Liver (tissue), 9 donors: ENCODE results near the gene COPZ2. TPM values are rescaled to one million over a fixed set of nuclear protein-coding genes. Genes with fewer than 3 reads are reported as not detected.

ENCODE experiments used
- DNase-seq: peaks from one replicate; pipeline ENCODE4 v3.0.0-alpha.2; 2017; ENCODE audit warnings: low spot score
- H3K27ac ChIP-seq, 2 donors: one replicate each; pipeline ENCODE4 v1.7.0; 2013; ENCODE audit warnings: inconsistent platforms in 2 of 2, low read length in 2 of 2, control low read depth in 1 of 2, low read depth in 1 of 2, mild to moderate bottlenecking in 1 of 2
- H3K27me3 ChIP-seq, 4 donors: one replicate each; pipeline versions ENCODE4 v1.6.1 to v1.7.0; 2013; ENCODE audit warnings: low read length in 3 of 4, inconsistent platforms in 1 of 4, mild to moderate bottlenecking in 1 of 4, moderate library complexity in 1 of 4; ENCODE audit not compliant: control insufficient read depth in 4 of 4, insufficient read depth in 4 of 4
- H3K36me3 ChIP-seq, 4 donors: one replicate each; pipeline versions ENCODE4 v1.6.1 to v1.7.0; 2013; ENCODE audit warnings: low read length in 3 of 4, mild to moderate bottlenecking in 3 of 4, low read depth in 1 of 4, moderate library complexity in 1 of 4; ENCODE audit not compliant: control insufficient read depth in 4 of 4, insufficient read depth in 3 of 4
- H3K4me1 ChIP-seq, 4 donors: one replicate each; pipeline versions ENCODE4 v1.6.1 to v1.7.0; 2013; ENCODE audit warnings: low read length in 3 of 4, mild to moderate bottlenecking in 3 of 4, moderate library complexity in 1 of 4; ENCODE audit not compliant: control insufficient read depth in 4 of 4, insufficient read depth in 4 of 4
- H3K4me3 ChIP-seq, 3 donors: one replicate each; pipeline versions ENCODE4 v1.6.1 to v1.7.0; 2013; ENCODE audit warnings: low read length in 3 of 3, control low read depth in 1 of 3, low read depth in 1 of 3, mild to moderate bottlenecking in 1 of 3
- H3K9ac ChIP-seq, 2 donors: one replicate each; pipeline ENCODE4 v1.7.0; 2013; ENCODE audit warnings: low read length in 2 of 2, mild to moderate bottlenecking in 2 of 2, moderate library complexity in 2 of 2, control low read depth in 1 of 2, low read depth in 1 of 2
- H3K9me3 ChIP-seq, 4 donors: one replicate each; pipeline versions ENCODE4 v1.6.1 to v1.7.0; 2013; ENCODE audit warnings: low read length in 3 of 4; ENCODE audit not compliant: control insufficient read depth in 4 of 4
- EGR1 ChIP-seq, 2 donors: IDR thresholded peaks; 2 replicates each; pipeline ENCODE4 v1.6.1; 2016 to 2018; ENCODE audit warnings: antibody characterized with exemption in 2 of 2, low read depth in 2 of 2
- FOXA1 ChIP-seq: IDR thresholded peaks from 2 replicates; pipeline ENCODE4 v1.6.1; 2016; ENCODE audit warnings: antibody characterized with exemption
- FOXA2 ChIP-seq: IDR thresholded peaks from 2 replicates; pipeline ENCODE4 v1.6.1; 2016; ENCODE audit warnings: antibody characterized with exemption
- GABPA ChIP-seq, 2 donors: IDR thresholded peaks in 1 of 2; conservative IDR thresholded peaks in 1 of 2; 2 replicates each; pipeline ENCODE4 v1.6.1; 2016; ENCODE audit warnings: antibody characterized with exemption in 2 of 2, mild to moderate bottlenecking in 1 of 2, moderate library complexity in 1 of 2
- HNF4A ChIP-seq, 2 donors: conservative IDR thresholded peaks; 2 replicates each; pipeline ENCODE4 v1.6.1; 2016; ENCODE audit warnings: antibody characterized with exemption in 2 of 2, mild to moderate bottlenecking in 2 of 2
- HNF4G ChIP-seq: IDR thresholded peaks from 2 replicates; pipeline ENCODE4 v1.6.1; 2016; ENCODE audit warnings: antibody characterized with exemption
- JUND ChIP-seq, 2 donors: IDR thresholded peaks; 2 replicates each; pipeline ENCODE4 v1.6.1; 2016; ENCODE audit warnings: antibody characterized with exemption in 2 of 2
- NR2F2 ChIP-seq: IDR thresholded peaks from 2 replicates; pipeline ENCODE4 v1.6.1; 2016; ENCODE audit warnings: antibody characterized with exemption
- REST ChIP-seq: IDR thresholded peaks from 2 replicates; pipeline ENCODE4 v1.6.1; 2016; ENCODE audit warnings: antibody characterized with exemption, mild to moderate bottlenecking
- RXRA ChIP-seq, 2 donors: IDR thresholded peaks; 2 replicates each; pipeline ENCODE4 v1.6.1; 2017 to 2018; ENCODE audit warnings: antibody characterized with exemption in 2 of 2, mild to moderate bottlenecking in 1 of 2
- SP1 ChIP-seq: IDR thresholded peaks from 2 replicates; pipeline ENCODE4 v1.6.1; 2018; ENCODE audit warnings: antibody characterized with exemption, mild to moderate bottlenecking
- TAF1 ChIP-seq: conservative IDR thresholded peaks from 2 replicates; pipeline ENCODE4 v1.6.1; 2016; ENCODE audit warnings: antibody characterized with exemption, mild to moderate bottlenecking
- YY1 ChIP-seq: IDR thresholded peaks from 2 replicates; pipeline ENCODE4 v1.6.1; 2016; ENCODE audit warnings: antibody characterized with exemption, mild to moderate bottlenecking
- WGBS: extraction: QIAGEN DNeasy Blood & Tissue Kit; methylation state at CpG from one replicate; pipeline ENCODE4 v1.1.7; 2013; 5-methylcytosine and 5-hydroxymethylcytosine counted together
- polyA plus RNA-seq, 2 donors: library from polyadenylated mRNA; stranded (reverse) in 1 of 2; unstranded in 1 of 2; fragments of 200-250 nt in 1 of 2; fragments of >200 nt in 1 of 2; fragmentation: Nextera tagmentation in 1 of 2; extraction: Ambion mirVana in 1 of 2; gene quantifications; one replicate each; pipeline versions ENCODE4 v1.2.1 to v1.2.3, GENCODE V29; 2013 to 2015
- total RNA-seq, 2 donors: library from RNA; depleted of rRNA; stranded (reverse); fragments of >200 nt; gene quantifications; one replicate each; pipeline ENCODE4 v1.2.3, GENCODE V29; 2014
- TF ChIP-seq, protein P1 (sequence below): fragments of 150-350 bp; IDR thresholded peaks from 2 replicates; pipeline ENCODE4 v1.5.1; 2017; ENCODE audit warnings: improper control_type of control experiment, low read depth, low read length; ENCODE audit not compliant: missing input control
- TF ChIP-seq, protein P2 (sequence below): IDR thresholded peaks from 2 replicates; pipeline ENCODE4 v1.6.1; 2016; ENCODE audit warnings: antibody characterized with exemption
- TF ChIP-seq, protein P3 (sequence below): IDR thresholded peaks from 2 replicates; pipeline ENCODE4 v1.6.1; 2016; ENCODE audit warnings: antibody characterized with exemption
- TF ChIP-seq, protein P4 (sequence below): IDR thresholded peaks from 2 replicates; pipeline ENCODE4 v1.6.1; 2016; ENCODE audit warnings: antibody characterized with exemption
- donor health status: healthy.
- donor health status: healthy.
- donor health status: healthy.
- donor health status: healthy.
- donor health status: healthy.

COPZ2 gene
- total and polyA plus RNA-seq, 4 donors: 2.6 to 38.1 (median 17.8) TPM

- Histone ChIP-seq H3K9ac (no peak overlapping the region), H3K4me1 (no peaks in the 10 kb centered on the region), H3K27ac (no peak overlapping the region), H3K4me3 (no peak overlapping the region), H3K36me3 (no peaks in the 10 kb centered on the region), H3K9me3 (no peaks in the 10 kb centered on the region), H3K27me3 (no peaks in the 10 kb centered on the region)
- no peak for TF ChIP-seq TAF1
- no peak for TF ChIP-seq YY1
- TF ChIP-seq REST: no peak
- no peak for TF ChIP-seq FOXA1
- TF ChIP-seq FOXA2: no peak
- no peak for TF ChIP-seq NR2F2
- TF ChIP-seq GABPA (IDR thresholded peaks at IDR 0.05 in 1 of 2, conservative IDR thresholded peaks at IDR 0.05 in 1 of 2): no peak
- no peak for TF ChIP-seq RXRA (IDR thresholded peaks at IDR 0.05)
- no peak for TF ChIP-seq JUND (IDR thresholded peaks at IDR 0.05)
- no peak for TF ChIP-seq EGR1 (IDR thresholded peaks at IDR 0.05; ENCODE audit: low read depth in 2 of 2)
- TF ChIP-seq, protein P1, sequence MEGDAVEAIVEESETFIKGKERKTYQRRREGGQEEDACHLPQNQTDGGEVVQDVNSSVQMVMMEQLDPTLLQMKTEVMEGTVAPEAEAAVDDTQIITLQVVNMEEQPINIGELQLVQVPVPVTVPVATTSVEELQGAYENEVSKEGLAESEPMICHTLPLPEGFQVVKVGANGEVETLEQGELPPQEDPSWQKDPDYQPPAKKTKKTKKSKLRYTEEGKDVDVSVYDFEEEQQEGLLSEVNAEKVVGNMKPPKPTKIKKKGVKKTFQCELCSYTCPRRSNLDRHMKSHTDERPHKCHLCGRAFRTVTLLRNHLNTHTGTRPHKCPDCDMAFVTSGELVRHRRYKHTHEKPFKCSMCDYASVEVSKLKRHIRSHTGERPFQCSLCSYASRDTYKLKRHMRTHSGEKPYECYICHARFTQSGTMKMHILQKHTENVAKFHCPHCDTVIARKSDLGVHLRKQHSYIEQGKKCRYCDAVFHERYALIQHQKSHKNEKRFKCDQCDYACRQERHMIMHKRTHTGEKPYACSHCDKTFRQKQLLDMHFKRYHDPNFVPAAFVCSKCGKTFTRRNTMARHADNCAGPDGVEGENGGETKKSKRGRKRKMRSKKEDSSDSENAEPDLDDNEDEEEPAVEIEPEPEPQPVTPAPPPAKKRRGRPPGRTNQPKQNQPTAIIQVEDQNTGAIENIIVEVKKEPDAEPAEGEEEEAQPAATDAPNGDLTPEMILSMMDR: no peak
- TF ChIP-seq, protein P2, sequence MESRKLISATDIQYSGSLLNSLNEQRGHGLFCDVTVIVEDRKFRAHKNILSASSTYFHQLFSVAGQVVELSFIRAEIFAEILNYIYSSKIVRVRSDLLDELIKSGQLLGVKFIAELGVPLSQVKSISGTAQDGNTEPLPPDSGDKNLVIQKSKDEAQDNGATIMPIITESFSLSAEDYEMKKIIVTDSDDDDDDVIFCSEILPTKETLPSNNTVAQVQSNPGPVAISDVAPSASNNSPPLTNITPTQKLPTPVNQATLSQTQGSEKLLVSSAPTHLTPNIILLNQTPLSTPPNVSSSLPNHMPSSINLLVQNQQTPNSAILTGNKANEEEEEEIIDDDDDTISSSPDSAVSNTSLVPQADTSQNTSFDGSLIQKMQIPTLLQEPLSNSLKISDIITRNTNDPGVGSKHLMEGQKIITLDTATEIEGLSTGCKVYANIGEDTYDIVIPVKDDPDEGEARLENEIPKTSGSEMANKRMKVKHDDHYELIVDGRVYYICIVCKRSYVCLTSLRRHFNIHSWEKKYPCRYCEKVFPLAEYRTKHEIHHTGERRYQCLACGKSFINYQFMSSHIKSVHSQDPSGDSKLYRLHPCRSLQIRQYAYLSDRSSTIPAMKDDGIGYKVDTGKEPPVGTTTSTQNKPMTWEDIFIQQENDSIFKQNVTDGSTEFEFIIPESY: no peak
- TF ChIP-seq, protein P3, sequence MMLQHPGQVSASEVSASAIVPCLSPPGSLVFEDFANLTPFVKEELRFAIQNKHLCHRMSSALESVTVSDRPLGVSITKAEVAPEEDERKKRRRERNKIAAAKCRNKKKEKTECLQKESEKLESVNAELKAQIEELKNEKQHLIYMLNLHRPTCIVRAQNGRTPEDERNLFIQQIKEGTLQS: no peak
- no peak for TF ChIP-seq HNF4A (conservative IDR thresholded peaks at IDR 0.05)
- TF ChIP-seq SP1: no peak
- no peak for TF ChIP-seq HNF4G
- TF ChIP-seq, protein P4, sequence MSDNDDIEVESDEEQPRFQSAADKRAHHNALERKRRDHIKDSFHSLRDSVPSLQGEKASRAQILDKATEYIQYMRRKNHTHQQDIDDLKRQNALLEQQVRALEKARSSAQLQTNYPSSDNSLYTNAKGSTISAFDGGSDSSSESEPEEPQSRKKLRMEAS: no peak
- WGBS: 68% methylated on average over 14 of the region's 14 CpGs
- DNase-seq: no peak
Observed at GRCh38 chr17:47990962-47991731, 46.5 kb downstream of the COPZ2 start.
